ENCODE results near the gene DDAH1.
A peak's percentile ranks its signal among the peaks of the same experiment; 100 is the strongest.

Gene DDAH1

DNA sequence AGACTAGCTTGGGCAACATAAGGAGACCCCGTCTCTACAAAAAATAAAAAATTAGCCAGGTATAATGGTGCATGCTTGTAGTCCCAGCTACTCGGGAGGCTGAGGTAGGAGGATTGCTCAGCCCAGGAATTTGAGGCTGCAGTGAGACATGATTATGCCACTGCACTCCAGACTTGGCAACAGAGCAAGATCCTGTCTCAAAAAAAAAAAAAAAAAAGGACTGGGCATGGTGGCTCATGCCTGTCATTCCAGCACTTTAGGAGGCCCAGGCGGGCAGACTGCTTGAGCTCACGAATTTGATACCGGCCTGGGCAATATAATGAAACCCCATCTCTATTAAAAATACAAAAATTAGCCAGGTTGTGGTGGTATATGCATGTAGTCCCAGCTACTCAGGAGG is 141.2 kb downstream of the DDAH1 start:
- DNase-seq, result no peak

- DNase-seq, result no peak
Measured at GRCh38 chr1:85322655-85323054, 142.3 kb downstream of the DDAH1 start.

GRCh38 chr1:85321237-85321964 is 143.6 kb downstream of the DDAH1 start:
- DNase-seq, result no peak

DNA sequence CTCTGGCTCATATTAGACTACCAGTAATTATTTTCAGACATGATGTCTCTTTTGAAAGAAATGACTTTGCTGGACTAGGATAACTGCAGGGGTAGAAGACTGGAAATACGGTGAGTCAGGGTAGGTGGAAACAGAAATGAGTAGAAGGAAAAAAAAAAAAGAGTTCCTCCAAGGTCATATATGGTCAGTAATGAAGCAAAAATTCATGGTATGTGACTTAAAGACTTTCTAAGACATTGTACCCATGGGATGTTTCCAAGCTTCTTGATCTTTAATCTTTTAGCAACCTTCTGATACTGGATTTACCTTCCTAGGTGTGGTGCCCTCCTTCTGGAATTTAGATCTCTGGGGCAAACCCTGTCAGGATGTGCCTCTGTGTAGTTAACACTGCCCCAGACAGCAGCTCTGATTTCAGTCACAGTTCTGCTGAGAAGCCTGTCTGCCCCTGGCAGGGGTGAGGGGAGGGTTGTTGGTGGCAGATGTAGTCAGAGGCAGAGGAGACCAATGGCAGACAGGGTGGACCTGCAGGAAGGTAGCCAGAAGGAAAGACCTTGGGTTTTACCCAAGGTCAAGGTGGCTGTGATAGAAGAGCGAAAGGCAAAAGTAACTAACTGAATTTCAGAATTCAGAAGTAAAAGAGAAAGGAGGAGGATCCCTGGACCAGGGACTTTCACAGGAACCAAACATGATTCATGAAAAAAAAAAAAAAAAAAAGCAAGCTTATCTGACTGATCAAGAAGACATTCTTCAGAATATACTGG is 144.4 kb downstream of the DDAH1 start:
- DNase-seq, result no peak

DNA sequence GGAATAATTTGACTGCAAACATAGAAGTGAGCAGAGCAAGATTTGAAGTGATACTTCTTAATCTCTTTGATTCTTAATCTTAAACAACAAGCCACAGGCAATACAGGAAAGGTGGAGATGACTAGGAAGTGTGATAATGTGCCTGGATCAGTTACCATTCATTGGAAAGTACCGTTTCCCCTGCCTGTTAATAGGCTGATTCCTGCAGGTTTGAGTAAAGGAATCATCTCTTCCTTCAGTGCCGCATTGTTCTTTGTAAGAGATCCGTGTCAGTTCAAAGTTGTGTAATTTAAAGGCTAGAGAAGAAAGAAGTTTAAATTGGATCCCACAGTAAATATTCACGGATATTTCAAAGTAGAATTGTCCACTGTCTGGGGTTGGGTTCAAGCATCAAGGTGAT is 145.0 kb downstream of the DDAH1 start:
- no peak for DNase-seq

- no peak for DNase-seq
Measured at GRCh38 chr1:85319491-85319890, 145.5 kb downstream of the DDAH1 start.

DNA sequence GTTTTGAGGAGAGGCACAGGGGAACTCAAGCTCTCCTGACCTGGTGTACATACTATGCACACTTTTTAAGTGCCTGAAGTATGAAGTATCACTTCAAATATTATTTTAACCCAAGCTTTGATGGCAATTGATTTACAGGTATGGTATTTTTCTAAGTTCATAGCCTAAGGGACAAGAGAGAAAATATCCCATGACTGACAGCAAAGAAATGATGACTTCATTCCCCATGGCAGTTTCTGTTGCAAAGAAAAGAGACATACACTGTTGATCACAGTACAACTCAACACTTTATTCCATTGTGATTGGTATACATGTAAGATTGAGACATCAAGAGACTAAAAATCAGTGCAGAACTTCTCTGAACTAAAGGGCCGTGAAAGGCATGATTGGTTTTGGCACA is 146.7 kb downstream of the DDAH1 start:
- no peak for DNase-seq

GRCh38 chr1:85317560-85317959 is 147.4 kb downstream of the DDAH1 start:
- DNase-seq, result no peak

- DNase-seq, result no peak
Measured at GRCh38 chr1:85316321-85316720, 148.6 kb downstream of the DDAH1 start.

GRCh38 chr1:85315789-85316188 is 149.2 kb downstream of the DDAH1 start:
- DNase-seq, result no peak

GRCh38 chr1:85314726-85315125 is 150.2 kb downstream of the DDAH1 start:
- no peak for DNase-seq

DNA sequence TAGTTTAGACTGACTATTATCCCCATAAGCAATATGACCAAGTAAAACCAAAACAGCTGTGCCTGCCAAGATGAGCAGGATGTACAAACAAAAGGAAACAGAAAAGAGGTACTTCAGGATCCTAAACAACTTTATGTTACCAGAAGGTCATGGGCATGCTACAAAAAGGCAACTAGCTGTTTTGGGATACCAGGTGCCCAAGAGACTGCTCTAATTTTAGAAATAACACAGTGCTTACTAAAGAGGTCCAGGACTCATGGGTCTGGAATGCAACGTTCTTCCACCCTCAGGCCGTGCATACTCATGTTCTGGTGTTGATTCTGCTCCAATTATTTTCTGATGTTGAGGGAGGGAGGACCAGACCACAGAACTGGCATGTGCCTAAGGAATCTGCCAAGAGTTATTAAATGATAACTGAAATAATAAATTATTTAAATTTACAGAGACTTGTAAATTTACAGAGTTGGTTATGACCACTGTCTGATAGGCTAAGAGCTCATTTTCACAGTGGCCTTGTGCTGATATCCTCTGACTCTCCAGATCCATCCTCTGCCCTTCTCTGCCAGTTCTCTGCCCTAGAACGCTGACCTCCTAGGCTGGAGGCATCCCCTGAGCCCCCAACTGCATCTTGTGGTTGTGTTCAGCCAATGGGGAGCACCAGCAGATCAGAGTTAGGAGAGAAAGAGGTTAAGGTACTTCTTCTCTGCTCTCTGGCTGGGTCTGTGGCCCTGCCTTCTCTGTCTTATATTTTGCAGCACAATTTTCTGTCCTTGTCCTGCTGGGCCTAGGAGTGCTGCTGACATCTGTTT is 150.9 kb downstream of the DDAH1 start:
- DNase-seq, result no peak

DNA sequence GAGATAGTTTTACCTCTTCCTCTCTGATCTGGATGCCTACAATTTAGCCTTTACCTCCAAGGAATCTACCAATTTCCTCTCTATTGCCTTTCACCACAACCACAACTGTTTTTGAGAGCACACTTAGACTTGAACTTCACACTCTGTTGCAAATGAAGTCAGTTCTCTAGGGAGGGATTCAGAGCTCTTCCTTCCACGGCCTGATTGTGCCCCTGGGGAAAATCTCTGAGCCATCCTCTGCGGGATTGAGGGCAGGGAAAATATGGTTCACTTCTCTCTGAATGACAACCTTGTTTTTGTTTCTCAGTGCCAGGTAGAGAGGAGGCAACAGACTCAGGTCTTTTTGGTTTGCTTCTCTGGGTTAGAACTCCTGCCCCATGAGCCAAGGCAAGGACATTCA is 153.1 kb downstream of the DDAH1 start:
- no peak for DNase-seq

DNA sequence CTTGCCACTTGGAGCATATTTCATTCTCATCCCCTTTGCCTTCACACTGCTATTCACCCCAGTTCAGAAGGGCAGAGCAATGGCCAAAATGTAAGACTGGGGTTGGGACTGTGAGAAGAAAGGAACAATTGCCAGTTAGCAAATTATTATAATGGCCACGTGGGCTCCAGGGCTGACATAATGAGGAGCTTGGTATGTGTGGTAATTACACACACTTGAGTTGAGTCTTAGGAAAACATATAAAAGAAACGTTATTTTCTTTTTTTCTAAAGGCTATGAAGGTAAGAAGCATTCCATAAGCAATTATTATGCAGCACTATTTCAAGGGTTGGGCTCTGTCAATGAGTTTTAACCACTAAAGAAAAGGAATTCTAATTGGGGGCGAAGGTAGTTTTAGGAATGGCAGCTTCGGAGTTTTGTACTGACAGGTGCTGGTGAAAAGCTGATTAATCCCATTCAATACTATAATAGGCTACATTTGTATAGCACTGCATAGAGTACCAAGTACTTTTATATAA is 156.1 kb downstream of the DDAH1 start:
- DNase-seq, result no peak

- peak; percentile 68 for DNase-seq
Measured at GRCh38 chr1:85307987-85308832, 156.7 kb downstream of the DDAH1 start.

- DNase-seq, result no peak
Measured at GRCh38 chr1:85306236-85306635, 158.7 kb downstream of the DDAH1 start.

GRCh38 chr1:85303440-85304162 is 161.4 kb downstream of the DDAH1 start:
- DNase-seq, result no peak

DNA sequence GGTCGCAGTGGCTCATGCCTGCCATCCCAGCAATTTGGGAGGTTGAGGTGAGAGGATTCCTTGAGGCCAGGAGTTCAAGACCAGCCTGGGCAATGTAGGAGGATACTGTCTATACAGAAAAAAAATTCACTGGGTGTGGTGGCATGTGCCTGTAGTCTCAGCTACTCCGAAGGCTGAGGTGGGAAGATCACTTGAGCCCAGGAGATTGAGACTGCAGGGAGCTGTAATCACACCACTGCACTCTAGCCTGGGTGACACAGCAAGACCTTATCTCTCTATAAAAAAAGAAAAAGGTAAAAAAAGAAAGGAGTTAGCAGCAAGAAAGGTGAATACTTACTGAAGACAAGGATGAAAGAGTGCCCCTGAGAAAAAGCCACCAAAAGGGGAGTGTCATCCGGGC is 164.8 kb downstream of the DDAH1 start:
- DNase-seq, result no peak

DNA sequence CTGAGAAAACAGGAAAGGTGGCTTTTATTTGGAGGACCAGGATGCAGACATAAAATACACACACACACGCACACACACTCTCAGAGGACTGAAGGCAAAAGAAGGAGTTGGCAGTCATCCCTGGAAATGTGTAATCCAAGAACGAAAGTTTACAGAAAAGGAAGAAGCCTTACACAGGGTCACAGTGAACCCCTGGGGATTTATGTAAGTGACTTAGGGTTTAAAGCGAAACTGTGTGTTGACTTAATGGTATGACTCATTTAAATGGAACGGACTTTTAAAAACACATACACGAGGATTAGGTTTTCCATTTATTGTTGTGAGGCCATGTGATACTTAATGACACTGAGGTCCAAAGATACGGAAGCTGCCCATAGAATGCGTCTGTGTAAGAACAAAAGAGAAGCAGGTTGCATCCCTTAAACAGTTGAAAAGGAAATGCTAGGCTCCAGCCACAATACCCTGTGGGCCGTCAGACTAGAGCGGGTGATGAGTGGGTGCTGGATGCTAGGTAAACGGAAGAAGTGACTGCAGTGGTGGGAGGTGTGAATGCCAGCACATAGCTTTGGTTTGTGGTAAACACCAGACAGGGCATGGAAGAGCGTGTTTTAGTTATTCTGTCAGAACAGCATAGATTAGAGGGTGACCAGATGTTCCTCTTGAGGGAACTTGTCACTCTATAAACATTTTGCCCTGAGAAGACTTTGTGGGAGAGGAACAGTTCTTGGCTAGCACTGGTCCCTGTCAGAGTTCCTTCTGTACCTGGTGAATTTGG is 166.9 kb downstream of the DDAH1 start:
- peak; percentile 72 for DNase-seq

GRCh38 chr1:85297538-85297854 is 167.5 kb downstream of the DDAH1 start:
- DNase-seq, result no peak

- DNase-seq, result no peak
Measured at GRCh38 chr1:85296980-85297379, 168.0 kb downstream of the DDAH1 start.

Data from activated naive CD4-positive, alpha-beta T cell treated with anti-CD3 and anti-CD28 coated beads, Interleukin-2, amount 50 U/mL, for 16 hours (primary cell).